ENCODE results near the gene OCIAD1. TPM values are rescaled to one million over a fixed set of nuclear protein-coding genes. Genes with fewer than 3 reads are reported as not detected.

Gene OCIAD1
- total RNA-seq, 1 experiment from 2014 or later, result 163 TPM

GRCh38 chr4:48858130-48858529, 27.2 kb downstream of the OCIAD1 start:
- DNase-seq (ENCODE audit: low read depth, low spot score) (no peak), ATAC-seq (no peak)
- H3K4me1 ChIP-seq (ENCODE audit: control insufficient read depth in 1 of 2, insufficient read depth in 2 of 2, low read length in 2 of 2), result no peaks in the 10 kb centered on the region
- ChIA-PET POLR2A (no interaction called here), CTCF (no interaction called here), RAD21 (ENCODE audit: low non-redundant PET in 1 of 2, low total read pairs in 2 of 2, uncharacterized antibody in 2 of 2, unreplicated experiment in 2 of 2) (interaction anchor here in 1 of 2 experiments (0.6 kb wide), 1 partner anchor 104 kb away, joined by 3 read pairs; no protein-coding TSS in a partner anchor)
- no peak overlapping the region for H3K9ac ChIP-seq (ENCODE audit: low read length)
- H3K79me2 ChIP-seq (ENCODE audit: insufficient read depth, low read length), result no peaks in the 10 kb centered on the region
- peaks cover 25 to 28% of the 10 kb centered on the region in 2 experiments for H3K36me3 ChIP-seq (ENCODE audit: control insufficient read depth in 1 of 2, insufficient read depth in 2 of 2, low read length in 2 of 2)
- no peak overlapping the region for H2AFZ ChIP-seq (ENCODE audit: low read depth, low read length, poor library complexity, severe bottlenecking)
- no peak overlapping the region for H3K27ac ChIP-seq (ENCODE audit: low read depth, low read length)
- H3K4me3 ChIP-seq (replicated peaks in 1 of 2; ENCODE audit: low read depth in 1 of 2, low read length in 2 of 2), result no peak overlapping the region
- H3K9me2 ChIP-seq (ENCODE audit: insufficient read depth), result no peaks in the 10 kb centered on the region
- intact Hi-C loops (cut with micrococcal nuclease), result loop anchor here (10.0 kb wide), 1 partner anchor 283 kb away; no protein-coding TSS in a partner anchor
- no peak overlapping the region for H3K4me2 ChIP-seq (ENCODE audit: low read length)
- no peaks in the 10 kb centered on the region for H3K9me3 ChIP-seq (ENCODE audit: control insufficient read depth in 1 of 2, insufficient read depth in 1 of 2, low read depth in 1 of 2, low read length in 2 of 2)
- no peaks in the 10 kb centered on the region for H3K27me3 ChIP-seq (ENCODE audit: insufficient read depth, low read length)
- H4K20me1 ChIP-seq (ENCODE audit: insufficient read depth), result no peaks in the 10 kb centered on the region
- TF ChIP-seq EGR1 (IDR thresholded peaks at IDR 0.05; ENCODE audit: low read depth) (no peak), ZNF274 (IDR thresholded peaks at IDR 0.05; ENCODE audit: low read depth, low read length) (no peak), CBX3 (IDR thresholded peaks at IDR 0.05; ENCODE audit: low read depth) (no peak), JUND (IDR thresholded peaks at IDR 0.05) (no peak), POLR2AphosphoS5 (IDR thresholded peaks at IDR 0.05; ENCODE audit: low read depth, low read length) (no peak)
- TF ChIP-seq, protein P1, sequence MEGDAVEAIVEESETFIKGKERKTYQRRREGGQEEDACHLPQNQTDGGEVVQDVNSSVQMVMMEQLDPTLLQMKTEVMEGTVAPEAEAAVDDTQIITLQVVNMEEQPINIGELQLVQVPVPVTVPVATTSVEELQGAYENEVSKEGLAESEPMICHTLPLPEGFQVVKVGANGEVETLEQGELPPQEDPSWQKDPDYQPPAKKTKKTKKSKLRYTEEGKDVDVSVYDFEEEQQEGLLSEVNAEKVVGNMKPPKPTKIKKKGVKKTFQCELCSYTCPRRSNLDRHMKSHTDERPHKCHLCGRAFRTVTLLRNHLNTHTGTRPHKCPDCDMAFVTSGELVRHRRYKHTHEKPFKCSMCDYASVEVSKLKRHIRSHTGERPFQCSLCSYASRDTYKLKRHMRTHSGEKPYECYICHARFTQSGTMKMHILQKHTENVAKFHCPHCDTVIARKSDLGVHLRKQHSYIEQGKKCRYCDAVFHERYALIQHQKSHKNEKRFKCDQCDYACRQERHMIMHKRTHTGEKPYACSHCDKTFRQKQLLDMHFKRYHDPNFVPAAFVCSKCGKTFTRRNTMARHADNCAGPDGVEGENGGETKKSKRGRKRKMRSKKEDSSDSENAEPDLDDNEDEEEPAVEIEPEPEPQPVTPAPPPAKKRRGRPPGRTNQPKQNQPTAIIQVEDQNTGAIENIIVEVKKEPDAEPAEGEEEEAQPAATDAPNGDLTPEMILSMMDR (IDR thresholded peaks at IDR 0.05 in 2 of 3, conservative IDR thresholded peaks at IDR 0.05 in 1 of 3; ENCODE audit: borderline replicate concordance in 1 of 3, insufficient read depth in 1 of 3, low read depth in 2 of 3, low read length in 2 of 3), result 0 out of 6 replicates have a peak, but pooled peaks of 1 of the 3 experiments have one; percentile 12
- BruUV-seq (replicated peaks), result no TSS peak

DNA sequence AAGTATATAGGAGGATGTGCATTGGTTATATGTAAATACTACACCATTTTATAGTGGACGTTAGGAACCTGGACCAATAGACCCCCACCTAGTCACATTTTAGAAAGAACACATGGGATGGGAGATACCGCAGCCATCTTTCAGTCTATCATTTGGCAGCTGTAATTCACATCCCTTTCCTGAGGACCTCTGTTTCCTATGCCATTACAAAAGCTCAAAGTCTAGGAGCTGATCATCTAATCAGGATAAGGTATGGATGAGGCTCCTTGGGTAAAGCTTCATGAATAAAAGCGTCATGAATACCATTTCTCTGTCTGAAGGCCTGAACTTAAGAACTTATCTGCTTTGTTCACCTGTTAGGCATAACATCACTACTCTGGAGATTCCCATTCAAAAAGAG, 31.1 kb downstream of the OCIAD1 start:
- Histone ChIP-seq H3K36me3 (ENCODE audit: control insufficient read depth in 1 of 2, insufficient read depth in 2 of 2, low read length in 2 of 2) (peaks cover 13 to 24% of the 10 kb centered on the region in 2 experiments; a peak in 3 of 4 replicates), H3K4me1 (ENCODE audit: control insufficient read depth in 1 of 2, insufficient read depth in 2 of 2, low read length in 2 of 2) (no peaks in the 10 kb centered on the region), H3K9ac (ENCODE audit: low read length) (no peak overlapping the region), H3K4me2 (ENCODE audit: low read length) (no peak overlapping the region), H3K9me3 (ENCODE audit: control insufficient read depth in 1 of 2, insufficient read depth in 1 of 2, low read depth in 1 of 2, low read length in 2 of 2) (no peaks in the 10 kb centered on the region), H3K27me3 (ENCODE audit: insufficient read depth, low read length) (no peaks in the 10 kb centered on the region), H3K27ac (ENCODE audit: low read depth, low read length) (no peak overlapping the region), H3K79me2 (ENCODE audit: insufficient read depth, low read length) (no peaks in the 10 kb centered on the region), H3K9me2 (ENCODE audit: insufficient read depth) (no peaks in the 10 kb centered on the region), H4K20me1 (ENCODE audit: insufficient read depth) (no peaks in the 10 kb centered on the region), H3K4me3 (replicated peaks in 1 of 2; ENCODE audit: low read depth in 1 of 2, low read length in 2 of 2) (no peak overlapping the region), H2AFZ (ENCODE audit: low read depth, low read length, poor library complexity, severe bottlenecking) (no peak overlapping the region)
- TF ChIP-seq CBX3 (IDR thresholded peaks at IDR 0.05; ENCODE audit: low read depth) (no peak), POLR2AphosphoS5 (IDR thresholded peaks at IDR 0.05; ENCODE audit: low read depth, low read length) (peak; percentile 22; the same call in 1 of the 2 replicates), TCF7L2 (IDR thresholded peaks at IDR 0.05; ENCODE audit: borderline replicate concordance, extremely low read depth, insufficient read depth, insufficient read length) (no peak)
- ChIA-PET RAD21 (ENCODE audit: low non-redundant PET in 1 of 2, low total read pairs in 2 of 2, uncharacterized antibody in 2 of 2, unreplicated experiment in 2 of 2) (no interaction called here), POLR2A (no interaction called here), CTCF (no interaction called here)
- BruUV-seq (replicated peaks), result no TSS peak
- no peak for DNase-seq (ENCODE audit: low read depth, low spot score)
- intact Hi-C loops (cut with micrococcal nuclease), result no loop called here
- ATAC-seq, result no peak; the same call in 1 of the 2 replicates

Measured in HCT116 (cell line).